HL-60/S4 treated with retinoic acid at 250 ng/mL for 4 days and 3 days (cell line): ENCODE data around the gene MRRF.

Experiments used
- in situ Hi-C: fragments of 300-500 bp; cut with MboI; formaldehyde crosslinking; loops from 2 replicates; pipeline ENCODE4 v1.7.0; 2022; ENCODE audit warnings: low sequenced_read_pairs

The MRRF gene, protein sequence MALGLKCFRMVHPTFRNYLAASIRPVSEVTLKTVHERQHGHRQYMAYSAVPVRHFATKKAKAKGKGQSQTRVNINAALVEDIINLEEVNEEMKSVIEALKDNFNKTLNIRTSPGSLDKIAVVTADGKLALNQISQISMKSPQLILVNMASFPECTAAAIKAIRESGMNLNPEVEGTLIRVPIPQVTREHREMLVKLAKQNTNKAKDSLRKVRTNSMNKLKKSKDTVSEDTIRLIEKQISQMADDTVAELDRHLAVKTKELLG

DNA sequence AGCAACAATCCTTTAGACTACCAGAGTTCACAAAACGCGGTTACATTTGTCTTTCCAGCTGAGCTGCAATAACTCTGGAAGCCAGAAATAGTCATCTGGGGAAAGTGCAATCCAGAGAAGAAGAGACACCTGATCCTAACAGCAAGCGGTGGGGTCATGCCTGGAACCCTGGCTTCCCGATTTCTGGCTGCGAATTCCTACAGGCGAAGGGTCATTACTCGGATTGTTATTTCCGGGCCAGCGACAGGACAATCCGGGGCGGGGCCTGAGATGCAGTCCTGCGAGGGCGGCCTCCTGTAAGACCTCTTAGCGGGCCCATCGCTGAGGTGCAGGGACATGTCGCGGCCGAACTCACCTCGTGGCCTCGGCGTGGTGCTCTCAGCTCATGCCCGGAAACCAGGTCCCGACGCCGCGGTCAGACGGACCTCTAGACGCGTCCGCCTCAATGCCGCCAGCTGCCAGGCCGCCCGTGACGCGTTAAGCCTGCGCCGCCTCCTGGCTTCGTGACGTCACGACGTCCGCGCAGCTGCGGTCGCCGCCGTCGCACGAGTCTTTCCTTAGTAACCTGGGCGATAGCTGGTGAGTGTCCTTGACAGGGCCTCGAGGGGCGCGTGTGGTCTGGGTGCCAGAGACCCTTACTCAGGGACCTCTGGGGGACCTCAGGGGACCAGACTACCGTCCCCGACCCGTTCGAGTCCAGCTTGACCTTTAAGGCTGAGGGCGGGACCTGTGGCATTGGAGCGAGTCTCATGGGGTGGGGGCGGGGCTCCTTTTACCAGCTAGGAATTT, at the start of gene MRRF, which contains the start of gene RBM18:
Gene MRRF, plus strand, starts transcription at position 523 of the 789 bp plus-strand sequence. CDS start 6,010 bp downstream, outside the sequence.
Gene RBM18, minus strand, starts transcription at position 481 of the 789 bp plus-strand sequence. CDS start 3,348 bp downstream, outside the sequence.
- in situ Hi-C loops, result no loop called here

DNA sequence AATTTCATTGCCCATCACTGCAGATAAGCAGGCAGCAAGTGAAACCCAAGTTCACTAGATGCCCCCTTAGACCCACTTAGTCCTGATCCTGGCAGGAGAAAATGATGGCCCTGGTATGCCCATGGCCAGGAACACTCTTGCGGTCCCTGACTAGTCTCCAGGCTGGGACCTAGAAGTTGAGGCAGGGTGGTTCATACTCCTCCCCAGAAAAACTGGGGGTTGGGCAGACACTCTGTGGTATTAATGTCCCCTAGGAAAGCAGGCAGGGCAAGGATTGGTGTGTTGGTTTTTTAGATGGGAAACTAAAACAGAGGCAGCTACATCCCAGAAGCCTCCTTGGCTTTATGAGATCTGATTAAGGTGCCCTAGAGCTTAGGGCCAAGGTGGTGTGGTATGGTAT, 49.0 kb upstream of the MRRF start:
- in situ Hi-C loops, result no loop called here

DNA sequence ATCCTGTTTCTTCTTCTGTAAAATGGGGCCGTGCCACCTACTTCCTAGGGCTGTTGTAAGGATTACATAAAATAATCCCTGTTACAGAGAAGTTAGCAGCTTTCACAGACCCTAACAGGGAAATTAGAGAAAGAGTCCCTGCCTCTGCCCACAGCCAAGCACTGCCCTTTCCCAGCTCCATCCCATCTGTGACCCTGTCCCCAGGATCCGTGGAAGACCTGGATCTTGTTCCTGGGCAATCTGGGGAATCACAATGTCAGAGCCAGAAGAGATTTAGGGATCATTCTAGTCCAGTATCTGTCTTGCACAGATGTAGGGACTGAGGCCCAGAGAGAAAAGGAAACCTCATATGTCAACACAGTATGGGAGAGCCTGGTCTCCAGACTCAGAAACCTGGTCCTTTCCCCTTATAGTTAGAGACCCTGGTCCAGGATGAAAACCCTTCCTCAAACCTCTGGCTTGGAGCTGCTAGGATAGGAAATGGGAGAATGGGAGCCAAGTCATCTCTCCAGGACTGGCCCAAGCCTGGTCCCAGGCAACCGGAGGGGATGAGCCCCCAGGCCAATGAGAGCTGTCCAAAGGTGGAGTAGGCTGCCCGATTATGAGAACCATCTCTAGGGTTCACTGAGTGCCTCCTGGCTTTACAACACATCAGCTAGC, 48.4 kb upstream of the MRRF start:
- in situ Hi-C loops, result no loop called here

DNA sequence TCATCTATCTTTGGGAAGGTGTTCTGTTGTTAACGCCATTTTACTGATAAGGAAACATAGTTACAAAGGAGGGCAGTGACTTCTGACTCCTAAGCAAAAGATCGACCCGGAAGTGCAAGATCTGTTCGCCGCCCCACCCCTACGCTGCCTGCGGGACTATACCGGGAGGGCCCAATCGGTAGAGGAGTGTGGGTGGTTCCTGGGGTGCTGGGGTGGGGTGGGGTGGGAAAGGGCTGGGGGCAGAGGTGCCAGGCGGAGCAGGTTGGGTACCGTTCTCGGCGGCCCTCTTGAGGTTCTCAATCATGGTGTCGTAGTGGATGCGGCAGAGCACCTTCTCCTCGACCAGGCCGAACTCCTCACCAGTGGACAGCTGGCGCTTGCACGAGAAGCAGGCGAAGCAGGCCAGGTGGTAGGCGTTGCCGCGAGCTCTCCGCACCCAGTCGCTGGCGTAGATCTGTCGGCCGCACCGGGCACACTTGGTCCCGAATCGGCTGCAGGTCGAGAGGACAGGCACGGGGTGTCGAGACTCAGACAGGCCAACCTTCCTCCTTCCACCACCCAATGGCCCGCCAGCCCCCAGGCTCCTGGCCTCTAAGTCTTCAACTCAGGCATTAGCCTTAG, 47.8 kb upstream of the MRRF start:
- in situ Hi-C loops, result no loop called here

DNA sequence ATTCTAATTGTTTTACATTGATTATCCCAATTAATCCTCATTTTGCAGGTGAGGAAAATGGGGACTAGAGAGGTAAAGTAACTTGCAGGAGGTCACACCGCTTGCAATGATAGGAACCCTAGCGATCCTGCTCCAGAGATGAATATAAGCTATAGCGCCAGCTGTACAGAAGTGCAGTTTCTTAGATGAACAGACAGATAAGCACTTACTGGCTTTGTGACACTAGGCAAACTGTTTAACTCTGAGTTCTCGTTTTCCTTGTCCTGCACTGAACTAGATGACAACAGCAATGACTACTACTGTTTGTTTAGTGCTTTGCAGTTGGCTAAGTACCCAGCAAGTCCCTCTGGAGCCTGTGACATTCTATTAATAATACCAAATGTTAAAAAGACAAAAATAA, 47.0 kb upstream of the MRRF start:
- in situ Hi-C loops, result no loop called here

DNA sequence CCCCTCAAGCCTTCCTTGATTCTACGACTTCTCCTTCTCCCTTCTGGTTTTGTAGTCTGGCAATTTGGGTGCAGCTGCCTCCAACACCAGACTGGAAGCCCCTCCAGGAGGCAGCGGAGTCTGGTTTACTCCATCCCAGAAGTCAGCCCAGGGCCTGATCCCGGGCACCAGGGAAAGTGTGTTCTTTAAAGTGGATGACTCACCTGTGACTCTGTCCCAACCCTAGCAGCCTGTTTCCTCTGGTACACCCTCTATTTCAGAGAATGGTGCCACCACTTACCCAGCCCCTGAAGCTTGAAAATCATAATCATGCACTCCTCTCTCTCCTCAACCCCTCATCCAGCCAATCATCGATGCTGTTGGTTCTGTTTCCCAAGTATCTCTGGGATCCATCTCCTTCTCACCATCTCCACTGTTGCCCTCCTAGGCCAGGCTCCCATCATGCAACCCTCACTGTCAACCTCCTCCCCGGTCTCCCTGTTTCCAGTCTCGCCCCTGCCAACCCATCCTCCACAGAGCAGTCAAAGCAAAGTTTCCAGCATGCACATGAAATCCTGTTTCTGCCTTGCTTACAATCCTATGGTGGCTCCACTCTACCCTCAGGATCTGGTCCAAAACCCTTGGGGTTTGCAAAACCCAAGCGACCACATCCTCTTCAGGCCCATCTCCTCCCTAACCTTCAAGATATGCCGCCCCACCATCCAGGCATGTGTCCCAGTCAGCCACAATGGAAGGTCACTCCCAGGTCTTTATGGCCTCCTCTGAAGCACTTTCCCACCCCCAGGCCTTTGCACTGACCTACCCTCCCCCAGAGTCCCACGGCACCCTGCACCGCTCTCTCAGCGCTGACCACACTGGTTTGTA, 46.4 kb upstream of the MRRF start:
- in situ Hi-C loops, result no loop called here

DNA sequence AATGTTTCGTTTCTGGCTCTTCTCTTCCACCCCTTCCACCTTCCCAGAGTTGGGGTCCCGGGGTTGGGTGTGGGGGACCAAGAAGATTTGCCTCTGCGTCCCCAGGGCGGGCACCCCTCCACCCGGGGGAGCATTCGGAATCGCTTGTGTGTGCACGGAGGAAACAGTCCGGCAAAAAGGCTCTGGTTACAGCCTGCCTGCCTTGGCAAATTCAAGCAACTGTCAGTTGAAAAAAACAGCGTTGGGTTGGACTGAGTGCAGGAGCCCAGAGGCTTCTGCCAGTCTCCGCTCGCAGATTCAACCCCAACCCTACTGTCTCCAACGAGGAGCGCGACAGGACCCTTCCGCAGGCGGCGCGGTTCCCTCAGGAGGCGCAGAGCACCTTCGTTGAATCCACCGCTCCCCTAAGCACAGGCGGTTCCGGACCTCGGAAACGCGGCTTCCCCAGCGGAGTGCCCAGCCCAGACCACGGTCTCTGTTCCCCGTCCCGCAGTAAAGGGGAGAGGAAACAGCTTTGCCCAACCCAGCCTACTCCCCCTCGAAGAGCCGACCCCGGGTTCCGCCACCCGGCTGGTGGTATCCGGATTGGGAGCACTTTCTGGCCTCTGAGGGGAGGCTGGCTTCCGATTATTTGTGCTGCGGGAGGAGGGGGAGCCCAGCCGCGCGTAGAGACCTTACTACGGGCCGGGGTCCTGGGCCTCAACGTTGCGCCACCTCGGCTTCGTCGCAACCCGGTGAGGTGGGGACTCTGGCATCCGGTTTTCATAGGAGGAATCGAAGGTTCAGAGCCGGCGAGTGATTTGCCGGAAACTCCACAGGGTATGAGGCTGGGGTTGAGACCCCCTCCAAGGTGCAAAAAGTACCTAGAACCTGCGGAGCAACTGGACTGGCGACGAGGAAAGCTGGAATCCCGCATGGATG, 45.5 kb upstream of the MRRF start:
- in situ Hi-C loops, result no loop called here

DNA sequence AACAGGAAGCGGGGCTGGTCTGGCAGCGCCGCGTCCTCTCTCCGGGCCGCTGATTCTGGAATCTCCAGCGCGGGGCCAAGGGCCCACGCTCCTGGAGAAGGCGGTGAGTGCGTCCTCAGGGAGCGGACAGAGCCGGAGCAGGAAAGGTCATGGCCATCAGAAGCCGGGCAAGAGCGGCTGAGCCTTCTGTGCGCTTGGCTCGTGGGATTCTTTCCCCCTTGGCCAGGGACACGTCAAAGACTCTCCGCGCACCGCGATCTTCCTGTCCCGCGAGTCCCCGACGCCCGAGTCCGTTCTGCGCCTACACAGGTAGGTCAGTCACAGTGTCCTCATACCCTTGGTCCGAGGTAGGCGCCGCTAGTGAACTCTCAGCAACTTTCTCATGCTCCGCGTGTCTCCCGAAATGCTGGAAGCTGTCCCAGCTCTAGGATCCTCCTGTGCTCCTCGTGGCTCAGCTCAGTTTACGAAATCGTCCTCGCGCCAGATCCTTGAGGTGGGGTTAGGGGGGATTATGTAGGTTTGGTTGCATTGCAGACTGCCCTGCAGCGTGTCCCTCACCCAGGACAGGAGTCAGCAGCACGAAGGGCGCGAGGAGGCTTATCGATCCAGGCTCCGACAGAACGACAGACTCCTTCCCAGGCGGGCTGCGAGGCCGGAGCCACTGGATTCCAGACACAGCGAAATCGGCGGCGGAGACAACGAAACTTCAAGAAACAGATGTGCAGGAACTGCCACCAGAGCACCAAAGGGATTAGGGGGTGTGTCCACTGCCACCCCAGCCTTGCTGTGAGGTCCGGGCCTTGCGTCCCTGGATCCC, 44.6 kb upstream of the MRRF start:
- in situ Hi-C loops, result no loop called here

DNA sequence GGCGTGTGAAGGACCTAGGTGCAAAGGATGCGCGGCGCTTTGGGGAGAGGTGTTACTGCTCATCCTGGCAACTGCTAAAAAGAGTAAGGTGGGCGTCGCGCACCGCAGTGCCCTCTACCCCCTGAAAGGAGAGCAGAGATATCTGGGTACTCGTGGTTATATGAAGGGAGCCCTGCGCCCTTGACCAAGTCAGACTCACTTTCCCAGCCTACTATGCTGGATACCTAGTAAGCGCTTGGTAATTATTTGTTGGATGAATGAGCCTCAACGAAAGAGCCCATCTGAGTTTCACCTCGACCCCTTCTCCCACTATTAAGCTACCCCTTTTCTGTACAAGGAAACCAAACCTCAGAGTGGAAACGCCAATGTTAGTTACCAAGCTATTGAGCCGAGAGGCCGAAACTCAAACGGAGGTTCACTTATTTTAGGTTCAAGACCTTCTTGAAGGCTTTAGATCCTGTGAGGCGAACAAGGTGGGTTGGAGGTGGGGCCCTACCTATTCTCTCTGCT, 44.0 kb upstream of the MRRF start:
- in situ Hi-C loops, result no loop called here

DNA sequence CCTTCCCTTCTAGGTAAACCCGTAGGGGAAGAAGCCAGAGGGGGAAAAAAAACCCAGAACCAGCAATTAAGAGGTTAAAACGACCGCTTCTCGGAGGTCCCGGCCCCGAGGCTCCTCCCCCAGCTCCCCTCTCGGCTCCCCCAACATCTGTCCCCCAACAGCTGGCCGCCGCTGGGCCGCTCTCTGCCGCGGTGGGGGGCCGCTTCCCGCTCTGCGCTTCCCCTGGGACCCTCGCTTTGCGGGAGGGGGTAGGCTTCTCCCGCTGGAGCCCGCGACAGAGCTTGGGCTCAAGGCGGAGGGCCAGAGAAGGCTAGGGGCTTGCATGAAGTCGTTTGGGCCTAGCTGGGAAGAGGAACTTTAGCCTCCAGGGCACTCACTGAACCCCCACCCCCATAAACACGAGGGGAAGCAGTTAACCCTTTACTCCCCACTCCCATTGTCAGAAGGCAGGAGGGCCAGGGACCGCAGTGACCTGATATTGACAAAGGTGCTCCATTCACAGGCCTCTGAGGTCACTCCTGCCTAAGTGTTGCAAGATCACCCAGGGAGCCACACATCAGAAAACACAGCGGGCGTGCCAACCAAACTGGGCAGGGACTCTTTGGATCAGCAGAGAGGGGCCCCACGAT, 43.4 kb upstream of the MRRF start:
- in situ Hi-C loops, result no loop called here

DNA sequence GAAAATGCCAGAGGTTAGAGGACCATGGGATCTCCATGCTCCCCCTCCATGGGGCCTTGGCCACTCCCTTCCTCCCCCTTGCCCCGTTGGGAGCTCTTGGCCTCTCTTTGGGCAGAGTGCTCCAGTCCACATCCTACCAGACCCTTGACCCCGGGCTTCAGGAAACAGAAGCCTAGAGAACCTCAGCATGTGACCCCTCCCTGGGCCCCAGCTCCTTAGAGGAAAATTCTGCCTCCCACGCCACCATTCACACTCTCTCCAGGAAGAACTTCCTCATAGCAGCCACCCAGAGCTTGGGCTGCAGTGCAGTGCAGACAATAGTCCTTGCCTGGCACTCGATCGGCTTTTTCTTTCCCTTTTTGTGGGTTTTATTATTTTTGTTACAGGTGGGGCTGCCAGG, 41.9 kb upstream of the MRRF start:
- in situ Hi-C loops, result no loop called here

DNA sequence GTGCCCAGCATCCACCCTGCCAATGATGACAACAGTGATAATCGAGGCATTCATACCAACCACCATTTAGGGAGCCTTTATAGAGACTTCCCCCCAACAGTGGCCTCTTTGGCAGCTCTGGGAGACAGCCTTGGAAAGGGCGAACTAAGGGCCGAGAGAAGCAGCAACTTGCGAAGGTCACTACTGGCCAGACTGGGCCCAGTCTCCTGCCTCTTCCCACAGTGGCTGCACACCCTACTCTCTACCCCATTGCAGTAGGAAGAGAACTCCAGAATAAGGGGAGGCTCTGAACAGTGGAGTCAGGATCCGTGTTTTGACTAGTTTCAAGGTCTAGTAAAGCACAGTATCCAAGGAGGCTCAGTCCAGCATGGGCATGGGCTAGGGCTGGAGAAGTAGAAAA, 41.2 kb upstream of the MRRF start:
- in situ Hi-C loops, result no loop called here

DNA sequence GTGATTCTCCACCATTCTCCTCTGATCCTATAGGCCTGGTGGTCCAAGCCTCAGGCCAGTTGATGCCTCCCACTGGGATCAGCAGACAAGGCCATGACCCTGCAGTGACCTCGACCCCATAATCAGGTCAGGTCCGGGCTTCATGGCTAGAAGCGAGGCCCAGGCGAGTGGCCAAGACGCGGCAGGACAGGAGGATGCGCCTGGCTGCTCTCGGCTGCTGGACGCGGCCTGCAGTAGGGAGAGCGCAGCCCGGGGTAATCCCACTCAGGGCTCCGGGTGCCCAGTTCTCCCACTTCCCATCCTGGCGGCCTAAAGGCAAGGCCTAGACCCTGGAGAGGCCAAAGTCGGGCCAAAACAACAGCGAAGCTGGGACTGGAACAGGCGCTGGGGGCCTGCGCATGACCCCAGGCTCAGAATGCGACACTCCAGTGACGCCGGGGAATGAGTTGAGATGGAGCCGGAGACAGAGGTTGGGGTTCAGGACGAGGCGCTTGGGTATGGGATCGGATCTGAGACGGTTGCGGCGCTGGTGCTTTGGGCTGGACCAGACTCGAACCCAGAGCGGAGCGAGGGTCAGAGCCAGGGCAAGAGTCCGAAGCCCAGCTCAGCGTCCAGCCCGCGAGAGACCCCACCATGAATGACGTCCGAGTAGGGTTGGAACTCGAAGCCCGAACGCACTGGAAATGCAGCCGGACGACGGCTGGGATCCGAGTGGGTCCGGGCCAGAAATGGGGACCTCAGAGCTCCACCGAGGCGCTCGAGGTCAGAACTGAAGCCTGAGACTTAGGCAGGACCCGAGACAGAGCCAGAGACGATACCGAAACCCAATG, 39.2 kb upstream of the MRRF start:
- in situ Hi-C loops, result no loop called here

DNA sequence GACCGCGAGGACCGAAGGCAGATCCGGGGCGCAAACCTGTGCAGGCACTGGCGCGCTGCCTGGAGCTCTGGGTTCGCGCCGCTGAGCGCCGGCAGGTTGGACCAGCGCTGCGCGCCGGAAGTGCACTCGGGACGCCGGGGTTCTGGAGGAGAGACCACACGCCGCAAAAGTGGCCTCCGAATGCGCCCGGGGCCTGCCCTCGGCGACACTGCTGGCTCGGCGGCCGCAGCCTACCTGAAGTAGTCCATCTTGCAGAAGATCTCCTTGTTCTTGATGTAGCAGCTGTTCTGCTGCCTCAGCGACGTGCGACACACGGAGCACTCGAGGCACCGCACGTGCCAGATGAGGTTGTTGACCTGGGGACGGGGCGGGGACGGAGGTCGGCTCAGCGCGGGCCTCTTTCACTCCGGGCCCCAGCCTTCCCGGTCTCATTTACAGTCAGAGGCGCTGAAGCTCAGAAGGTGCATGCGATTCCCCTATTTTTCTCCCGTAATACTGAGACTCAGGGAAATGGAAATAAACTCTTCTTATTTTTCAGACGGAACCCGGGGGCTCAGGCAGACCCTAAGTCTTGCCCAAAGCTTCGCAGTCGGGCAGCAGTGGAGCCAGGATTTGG, 38.4 kb upstream of the MRRF start:
- in situ Hi-C loops, result no loop called here

DNA sequence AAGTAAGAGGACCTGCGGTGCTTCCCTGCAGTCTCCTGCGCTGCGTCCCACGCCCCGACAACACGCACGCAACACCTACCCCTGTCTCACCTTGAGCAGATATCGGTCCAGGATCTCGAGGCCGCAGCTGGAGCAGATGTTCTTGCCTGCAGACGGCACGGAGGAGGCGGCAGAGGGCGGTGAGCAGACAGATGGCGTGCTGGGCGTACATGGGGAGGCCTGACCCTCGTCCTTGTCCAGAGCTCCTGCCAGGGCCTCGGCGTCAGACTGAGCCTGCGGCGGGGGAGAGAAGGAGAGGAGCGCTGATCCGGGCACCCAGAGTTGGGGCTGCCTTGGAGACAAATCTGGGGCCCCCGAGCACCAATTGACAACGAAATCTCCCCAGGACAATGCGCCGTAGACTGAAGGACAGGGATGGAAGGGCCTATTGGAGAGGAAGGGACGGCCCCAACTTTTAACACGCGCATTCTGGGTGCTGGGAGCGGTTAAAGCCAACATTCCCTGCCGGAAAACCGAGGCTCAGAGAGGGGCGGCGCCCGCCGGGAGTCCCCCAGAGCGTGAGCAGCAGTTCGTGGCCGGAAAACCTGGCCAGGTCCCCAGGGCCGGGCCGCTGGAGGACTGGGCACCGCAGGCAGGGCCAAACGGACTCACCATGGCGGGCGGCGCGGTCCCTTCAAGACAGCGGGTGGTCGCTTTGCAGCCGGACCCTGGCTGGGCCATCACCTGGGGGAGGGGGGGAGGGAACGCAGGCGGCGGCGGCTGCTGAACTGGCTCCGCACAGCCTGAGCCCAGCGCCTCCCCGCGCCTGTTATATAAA, 37.7 kb upstream of the MRRF start:
- in situ Hi-C loops, result no loop called here

DNA sequence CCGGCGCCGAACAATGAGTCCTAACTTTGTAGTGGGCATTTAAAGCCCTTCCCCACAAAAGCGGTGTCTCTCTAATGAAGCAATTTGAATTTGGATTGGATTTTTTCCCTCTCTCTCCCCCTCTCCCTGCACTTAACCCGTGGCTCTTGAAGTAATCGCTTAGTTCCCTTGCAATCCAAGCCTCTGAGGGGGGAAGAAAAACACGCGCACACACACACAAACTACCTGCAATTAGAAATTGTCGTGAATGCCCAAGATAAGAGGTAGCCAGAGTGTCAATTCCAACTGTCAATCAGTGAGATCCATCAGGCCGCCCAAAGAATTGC, 37.1 kb upstream of the MRRF start:
- in situ Hi-C loops, result no loop called here
